H1 (cell line): Measurements from ENCODE around the gene HDLBP. TPM values are rescaled to one million over a fixed set of nuclear protein-coding genes. Genes with fewer than 3 reads are reported as not detected.

Source experiments
- CBX8 ChIP-seq: fragments of 300-800, 300-1000 bp; sonication (generic); IDR thresholded peaks from 2 replicates; pipeline ENCODE4 v1.7.1; 2016; ENCODE audit warnings: low read depth, low read length, borderline replicate concordance
- CREB1 ChIP-seq: IDR thresholded peaks from 2 replicates; pipeline ENCODE4 v1.6.1; 2012; ENCODE audit warnings: inconsistent platforms
- HDAC2 ChIP-seq, 2 experiments: fragments of 300-600 bp in 1 of 2; sonication (generic) in 1 of 2; IDR thresholded peaks; 2 replicates each; pipeline ENCODE4 v1.6.1; 2011 to 2012; ENCODE audit warnings: low read depth in 2 of 2, low read length in 2 of 2, mild to moderate bottlenecking in 2 of 2, moderate library complexity in 2 of 2, borderline replicate concordance in 1 of 2, inconsistent platforms in 1 of 2
- KDM4A ChIP-seq: IDR thresholded peaks from one replicate; pipeline ENCODE4 v1.7.1; 2012; ENCODE audit warnings: low read depth, mild to moderate bottlenecking, moderate library complexity, low read length, inconsistent platforms; ENCODE audit not compliant: severe bottlenecking
- NANOG ChIP-seq: IDR thresholded peaks from 2 replicates; pipeline ENCODE4 v1.6.1; 2011; ENCODE audit warnings: low read length, low read depth, mild to moderate bottlenecking, inconsistent platforms; ENCODE audit not compliant: insufficient read depth, poor library complexity, severe bottlenecking
- POU5F1 ChIP-seq: IDR thresholded peaks from 2 replicates; pipeline ENCODE4 v1.6.1; 2011; ENCODE audit warnings: low read depth, mild to moderate bottlenecking, low read length, moderate library complexity
- TAF7 ChIP-seq: optimal IDR thresholded peaks from 2 replicates; pipeline ENCODE3; 2011; ENCODE audit warnings: low read depth, mild to moderate bottlenecking, inconsistent platforms, low read length, moderate library complexity, borderline replicate concordance
- polyA plus RNA-seq, 7 experiments: library from polyadenylated mRNA; depleted of rRNA in 3 of 7; stranded (reverse) in 5 of 7; unstranded in 2 of 7; fragments of >200 nt in 5 of 7; fragments of 200-250 nt in 2 of 7; gene quantifications; 1 replicate in 5 of 7; 2 replicates in 1 of 7; 4 replicates in 1 of 7; pipeline versions ENCODE4 v1.2.1 to v1.2.3, GENCODE V29; 2011 to 2013; ENCODE audit warnings: missing spikeins in 2 of 7, mixed read lengths in 2 of 7
- total RNA-seq: library from RNA; stranded (reverse); fragmentation: NEBNext Ultra II Directional; extraction: Animal tissue kit (Norgen Biotek cat#: 25700); gene quantifications from 2 replicates; pipeline ENCODE4 v1.2.1, GENCODE V29; 2021

The HDLBP gene
- total and polyA plus RNA-seq, 2 of the 8 experiments (the other 6 are each of a cell fraction or from before 2014, with no cell fraction given), result 185 to 360 TPM

GRCh38 chr2:241252778-241253475 is 62.5 kb downstream of the HDLBP start (continued):
- TF ChIP-seq HDAC2 (IDR thresholded peaks at IDR 0.05; ENCODE audit: borderline replicate concordance in 1 of 2, low read depth in 2 of 2, low read length in 2 of 2) (no peak), TAF7 (no peak), POU5F1 (no peak), NANOG (no peak), KDM4A (no peak), CREB1 (no peak), CBX8 (no peak)
